DMS53 (cell line): ENCODE measurements around the gene SIRPB1.
"Not testable (repeated sequence)": the region's sequence is repeated elsewhere in the genome, so short reads cannot be mapped to it uniquely, and the experiment has no call there.

Source experiments
- DNase-seq: peaks from one replicate; lab custom pipeline; 2025; lab: John Stamatoyannopoulos, UW

SIRPB1 gene

GRCh38 chr20:1588533-1589460, 31.0 kb downstream of the SIRPB1 start:
- no peak for DNase-seq

GRCh38 chr20:1587781-1588532, 31.9 kb downstream of the SIRPB1 start:
- no peak for DNase-seq

- DNase-seq, result no peak
Observed at GRCh38 chr20:1579488-1579887, 40.3 kb downstream of the SIRPB1 start.

- no peak for DNase-seq
Observed at GRCh38 chr20:1577906-1578305, 41.9 kb downstream of the SIRPB1 start.

DNA sequence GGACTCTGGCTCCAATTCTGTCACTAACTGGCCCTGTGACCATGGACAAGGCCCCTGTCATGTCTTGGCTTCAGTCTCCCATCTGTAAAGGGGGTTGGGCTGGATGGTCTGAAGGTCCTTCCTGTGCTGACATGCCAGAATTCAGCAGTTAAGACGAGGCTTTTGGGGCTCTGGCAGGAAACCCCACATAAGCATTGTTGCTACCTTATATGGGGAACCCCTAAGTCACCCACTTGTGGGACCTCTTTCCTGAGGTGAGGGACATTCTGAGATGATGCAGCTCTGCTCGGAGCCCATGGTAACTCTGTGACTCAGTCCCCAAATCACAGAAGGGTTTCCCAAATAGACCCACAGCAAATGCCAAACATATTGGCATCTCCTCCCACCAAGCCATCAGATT, 42.5 kb downstream of the SIRPB1 start:
- DNase-seq, result not testable (repeated sequence)

DNA sequence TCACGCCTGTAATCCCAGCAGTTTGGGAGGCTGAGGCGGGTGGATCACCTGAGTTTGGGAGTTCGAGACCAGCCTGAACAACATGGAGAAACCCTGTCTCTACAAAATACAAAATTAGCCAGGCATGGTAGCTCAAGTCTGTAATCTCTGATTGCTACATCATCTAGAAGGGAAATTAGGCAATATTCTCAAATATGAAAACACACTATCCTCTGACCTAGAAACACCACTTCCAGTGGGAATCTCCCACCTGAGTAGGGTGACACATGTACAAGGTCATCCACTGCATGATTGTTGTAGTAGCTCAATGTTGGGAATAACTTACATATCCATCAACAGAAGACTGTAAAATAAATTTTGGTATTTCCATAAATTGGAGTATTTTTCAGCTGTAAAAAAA, 43.2 kb downstream of the SIRPB1 start:
- DNase-seq, result no peak

- not testable (repeated sequence) for DNase-seq
Observed at GRCh38 chr20:1576003-1576402, 43.8 kb downstream of the SIRPB1 start.

GRCh38 chr20:1571583-1571982, 48.2 kb downstream of the SIRPB1 start:
- DNase-seq, result not testable (repeated sequence)
